ENCODE data around the gene KIF3A.

Gene KIF3A

GRCh38 chr5:132690156-132690555 lies 47.2 kb downstream of the KIF3A start:
- H3K9me2 ChIP-seq (replicated peaks; ENCODE audit: low read depth, low read length): no peaks in the 10 kb centered on the region
- H3K4me3 ChIP-seq (ENCODE audit: low read length, poor library complexity, severe bottlenecking): no peak overlapping the region
- H3K79me2 ChIP-seq (ENCODE audit: insufficient read depth, low read length): no peaks in the 10 kb centered on the region
- no peaks in the 10 kb centered on the region for H4K20me1 ChIP-seq (ENCODE audit: insufficient read depth, low read length, poor library complexity, severe bottlenecking)
- no peak overlapping the region for H3K4me2 ChIP-seq (ENCODE audit: low read depth, low read length, poor library complexity, severe bottlenecking)
- TF ChIP-seq CTCF (conservative IDR thresholded peaks at IDR 0.05; ENCODE audit: low read length) (no peak), EZH2phosphoT487 (IDR thresholded peaks at IDR 0.05; ENCODE audit: borderline replicate concordance) (no peak)
- no peaks in the 10 kb centered on the region for H3K36me3 ChIP-seq (ENCODE audit: insufficient read depth, low read length)
- H3F3A ChIP-seq (ENCODE audit: low read depth): no peaks in the 10 kb centered on the region
- peaks cover 19% of the 10 kb centered on the region for H3K4me1 ChIP-seq (ENCODE audit: insufficient read depth, low read length, poor library complexity, severe bottlenecking)
- H2AFZ ChIP-seq (ENCODE audit: low read length): no peak overlapping the region
- H3K9me3 ChIP-seq (ENCODE audit: insufficient read depth, low read depth, low read length): no peaks in the 10 kb centered on the region
- H3K9ac ChIP-seq (ENCODE audit: low read depth, low read length, poor library complexity, severe bottlenecking): no peak overlapping the region
- no peaks in the 10 kb centered on the region for H3K27me3 ChIP-seq (ENCODE audit: insufficient read depth, low read length, poor library complexity, severe bottlenecking)

GRCh38 chr5:132689513-132689912 lies 47.8 kb downstream of the KIF3A start:
- Histone ChIP-seq H3K9ac (ENCODE audit: low read depth, low read length, poor library complexity, severe bottlenecking) (no peak overlapping the region), H3K27me3 (ENCODE audit: insufficient read depth, low read length, poor library complexity, severe bottlenecking) (no peaks in the 10 kb centered on the region), H3F3A (ENCODE audit: low read depth) (no peaks in the 10 kb centered on the region), H3K9me2 (replicated peaks; ENCODE audit: low read depth, low read length) (no peaks in the 10 kb centered on the region), H3K4me1 (ENCODE audit: insufficient read depth, low read length, poor library complexity, severe bottlenecking) (peaks cover 19% of the 10 kb centered on the region), H4K20me1 (ENCODE audit: insufficient read depth, low read length, poor library complexity, severe bottlenecking) (no peaks in the 10 kb centered on the region), H2AFZ (ENCODE audit: low read length) (no peak overlapping the region), H3K79me2 (ENCODE audit: insufficient read depth, low read length) (no peaks in the 10 kb centered on the region), H3K4me3 (ENCODE audit: low read length, poor library complexity, severe bottlenecking) (no peak overlapping the region), H3K9me3 (ENCODE audit: insufficient read depth, low read depth, low read length) (no peaks in the 10 kb centered on the region), H3K36me3 (ENCODE audit: insufficient read depth, low read length) (no peaks in the 10 kb centered on the region), H3K4me2 (ENCODE audit: low read depth, low read length, poor library complexity, severe bottlenecking) (peak overlapping the region; percentile 54)
- TF ChIP-seq EZH2phosphoT487 (IDR thresholded peaks at IDR 0.05; ENCODE audit: borderline replicate concordance) (no peak), CTCF (conservative IDR thresholded peaks at IDR 0.05; ENCODE audit: low read length) (no peak)

GRCh38 chr5:132688536-132689339 lies 48.6 kb downstream of the KIF3A start:
- Histone ChIP-seq H3K4me2 (ENCODE audit: low read depth, low read length, poor library complexity, severe bottlenecking) (peak overlapping the region; percentile 54), H2AFZ (ENCODE audit: low read length) (no peak overlapping the region)

More at GRCh38 chr5:132688536-132689339, 48.6 kb downstream of the KIF3A start:
- no peaks in the 10 kb centered on the region for H3K36me3 ChIP-seq (ENCODE audit: insufficient read depth, low read length)
- H3K9me3 ChIP-seq (ENCODE audit: insufficient read depth, low read depth, low read length): no peaks in the 10 kb centered on the region
- H4K20me1 ChIP-seq (ENCODE audit: insufficient read depth, low read length, poor library complexity, severe bottlenecking): no peaks in the 10 kb centered on the region
- TF ChIP-seq CTCF (conservative IDR thresholded peaks at IDR 0.05; ENCODE audit: low read length) (no peak), EZH2phosphoT487 (IDR thresholded peaks at IDR 0.05; ENCODE audit: borderline replicate concordance) (no peak)
- H3K4me1 ChIP-seq (ENCODE audit: insufficient read depth, low read length, poor library complexity, severe bottlenecking): peaks cover 19% of the 10 kb centered on the region
- H3K9me2 ChIP-seq (replicated peaks; ENCODE audit: low read depth, low read length): no peaks in the 10 kb centered on the region
- peak overlapping the region; percentile 49 for H3K4me3 ChIP-seq (ENCODE audit: low read length, poor library complexity, severe bottlenecking)
- H3K79me2 ChIP-seq (ENCODE audit: insufficient read depth, low read length): no peaks in the 10 kb centered on the region
- no peaks in the 10 kb centered on the region for H3F3A ChIP-seq (ENCODE audit: low read depth)
- no peak overlapping the region for H3K9ac ChIP-seq (ENCODE audit: low read depth, low read length, poor library complexity, severe bottlenecking)
- H3K27me3 ChIP-seq (ENCODE audit: insufficient read depth, low read length, poor library complexity, severe bottlenecking): no peaks in the 10 kb centered on the region
